Kidney epithelial cell (primary cell): Measurements from ENCODE around the gene HOXA6. TPM values are rescaled to one million over a fixed set of nuclear protein-coding genes. Genes with fewer than 3 reads are reported as not detected.
A peak's percentile ranks its signal among the peaks of the same experiment; 100 is the strongest.

Experiments
- DNase-seq: peaks from one replicate; pipeline ENCODE4 v3.0.0-alpha.2; 2010; ENCODE audit warnings: low read depth
- H3K27me3 ChIP-seq: 2 replicates; pipeline ENCODE4 v1.6.0; 2011; ENCODE audit warnings: low read length; ENCODE audit not compliant: control insufficient read depth, insufficient read depth
- H3K36me3 ChIP-seq: 2 replicates; pipeline ENCODE4 v1.5.1; 2011; ENCODE audit warnings: low read length; ENCODE audit not compliant: control insufficient read depth, insufficient read depth
- H3K4me3 ChIP-seq: 2 replicates; pipeline ENCODE4 v1.5.1; 2011; ENCODE audit warnings: low read depth, mild to moderate bottlenecking, control low read depth, low read length
- total RNA-seq: library from RNA; depleted of rRNA; stranded (reverse); fragments of >200 nt; gene quantifications from 2 replicates; pipeline ENCODE4 v1.2.3, GENCODE V29; 2015
- TF ChIP-seq, protein P1 (sequence below): IDR thresholded peaks from 2 replicates; pipeline ENCODE4 v1.5.1; 2011; ENCODE audit warnings: mild to moderate bottlenecking, moderate library complexity, low read length, control low read depth, inconsistent platforms; ENCODE audit not compliant: insufficient read depth, poor library complexity, severe bottlenecking

Gene HOXA6
- total RNA-seq, 1 donor from 2014 or later: 4.8 TPM

DNA sequence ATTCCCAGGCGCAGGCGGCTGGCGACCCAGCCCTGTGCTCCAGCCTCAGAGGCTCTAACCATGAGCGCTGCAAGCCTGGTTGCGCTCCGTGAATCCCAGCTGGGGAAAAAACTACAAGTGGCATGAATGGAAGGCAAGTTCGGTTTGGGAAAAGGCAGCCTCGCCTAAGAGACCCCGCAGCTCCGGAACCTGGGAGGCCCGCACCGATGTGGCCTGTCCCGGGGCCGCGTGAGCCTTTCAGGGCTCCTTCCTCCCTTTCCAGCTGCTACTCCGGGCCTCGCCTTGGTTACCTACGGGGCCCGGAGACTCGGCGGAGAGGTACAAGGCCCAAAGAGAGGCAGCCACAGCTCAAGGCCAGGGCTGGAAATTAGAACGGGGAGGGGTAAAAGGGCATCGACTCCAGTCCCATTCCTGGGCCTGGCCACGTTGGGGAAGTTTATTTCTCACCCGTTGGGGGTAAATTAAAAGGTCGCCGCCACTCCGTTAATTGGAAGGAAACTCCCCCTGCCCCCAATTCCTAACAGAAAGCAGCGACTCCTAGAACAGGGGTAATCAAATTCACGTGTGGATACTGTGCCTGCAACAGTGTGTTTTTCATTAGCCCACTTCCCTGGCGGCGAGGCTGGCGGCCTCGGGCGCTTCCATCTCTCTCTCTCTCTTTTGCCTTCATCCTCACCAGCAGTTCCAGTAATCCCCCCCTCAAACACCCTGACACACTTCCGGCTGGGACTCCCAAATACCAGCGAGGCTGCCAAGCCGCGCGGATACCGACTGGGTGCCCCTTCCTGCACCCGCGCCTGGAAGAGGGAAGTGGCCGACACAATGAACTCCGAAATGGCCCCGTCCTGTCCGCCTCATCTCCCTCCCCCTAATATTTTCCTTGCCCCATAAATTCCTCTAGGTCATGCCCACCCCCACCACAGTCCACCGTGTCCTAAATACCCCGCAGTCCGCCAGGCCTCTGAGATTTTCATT, 19.2 kb upstream of the HOXA6 start:
- TF ChIP-seq, protein P1, sequence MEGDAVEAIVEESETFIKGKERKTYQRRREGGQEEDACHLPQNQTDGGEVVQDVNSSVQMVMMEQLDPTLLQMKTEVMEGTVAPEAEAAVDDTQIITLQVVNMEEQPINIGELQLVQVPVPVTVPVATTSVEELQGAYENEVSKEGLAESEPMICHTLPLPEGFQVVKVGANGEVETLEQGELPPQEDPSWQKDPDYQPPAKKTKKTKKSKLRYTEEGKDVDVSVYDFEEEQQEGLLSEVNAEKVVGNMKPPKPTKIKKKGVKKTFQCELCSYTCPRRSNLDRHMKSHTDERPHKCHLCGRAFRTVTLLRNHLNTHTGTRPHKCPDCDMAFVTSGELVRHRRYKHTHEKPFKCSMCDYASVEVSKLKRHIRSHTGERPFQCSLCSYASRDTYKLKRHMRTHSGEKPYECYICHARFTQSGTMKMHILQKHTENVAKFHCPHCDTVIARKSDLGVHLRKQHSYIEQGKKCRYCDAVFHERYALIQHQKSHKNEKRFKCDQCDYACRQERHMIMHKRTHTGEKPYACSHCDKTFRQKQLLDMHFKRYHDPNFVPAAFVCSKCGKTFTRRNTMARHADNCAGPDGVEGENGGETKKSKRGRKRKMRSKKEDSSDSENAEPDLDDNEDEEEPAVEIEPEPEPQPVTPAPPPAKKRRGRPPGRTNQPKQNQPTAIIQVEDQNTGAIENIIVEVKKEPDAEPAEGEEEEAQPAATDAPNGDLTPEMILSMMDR: no peak
- Histone ChIP-seq H3K27me3 (no peaks in the 10 kb centered on the region), H3K4me3 (peak overlapping the region; percentile 72), H3K36me3 (peaks cover 6% of the 10 kb centered on the region)
- DNase-seq: no peak

DNA sequence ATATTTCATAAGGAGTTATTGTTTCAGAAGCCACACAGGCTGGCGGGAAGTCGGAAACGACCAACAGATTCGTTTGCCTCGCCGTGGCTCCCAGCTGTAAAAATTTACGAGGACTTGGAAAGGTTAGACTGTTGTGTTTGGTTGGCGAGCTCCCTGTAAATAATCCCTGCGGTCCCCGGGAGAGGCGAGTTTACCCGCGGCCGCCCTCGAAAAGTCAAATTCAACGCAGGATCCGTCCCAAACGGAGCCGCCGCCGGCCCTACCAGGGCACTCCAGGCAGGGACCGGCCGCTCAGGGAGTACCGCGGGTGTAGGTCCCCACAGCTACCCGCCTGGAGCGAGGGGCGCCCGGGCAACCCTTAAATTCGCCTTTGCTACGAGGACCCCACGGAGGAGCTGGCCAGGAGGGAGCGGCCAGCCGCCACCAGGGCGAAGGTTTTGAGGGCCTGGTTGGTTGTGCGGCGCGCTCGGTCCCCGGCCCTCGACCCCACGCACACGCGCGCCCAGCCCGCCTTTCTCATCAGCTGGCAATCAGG, 18.5 kb upstream of the HOXA6 start:
- Histone ChIP-seq H3K4me3 (peak overlapping the region; percentile 72), H3K27me3 (no peaks in the 10 kb centered on the region), H3K36me3 (peaks cover 6% of the 10 kb centered on the region)
- TF ChIP-seq, protein P1: no peak
- no peak for DNase-seq

DNA sequence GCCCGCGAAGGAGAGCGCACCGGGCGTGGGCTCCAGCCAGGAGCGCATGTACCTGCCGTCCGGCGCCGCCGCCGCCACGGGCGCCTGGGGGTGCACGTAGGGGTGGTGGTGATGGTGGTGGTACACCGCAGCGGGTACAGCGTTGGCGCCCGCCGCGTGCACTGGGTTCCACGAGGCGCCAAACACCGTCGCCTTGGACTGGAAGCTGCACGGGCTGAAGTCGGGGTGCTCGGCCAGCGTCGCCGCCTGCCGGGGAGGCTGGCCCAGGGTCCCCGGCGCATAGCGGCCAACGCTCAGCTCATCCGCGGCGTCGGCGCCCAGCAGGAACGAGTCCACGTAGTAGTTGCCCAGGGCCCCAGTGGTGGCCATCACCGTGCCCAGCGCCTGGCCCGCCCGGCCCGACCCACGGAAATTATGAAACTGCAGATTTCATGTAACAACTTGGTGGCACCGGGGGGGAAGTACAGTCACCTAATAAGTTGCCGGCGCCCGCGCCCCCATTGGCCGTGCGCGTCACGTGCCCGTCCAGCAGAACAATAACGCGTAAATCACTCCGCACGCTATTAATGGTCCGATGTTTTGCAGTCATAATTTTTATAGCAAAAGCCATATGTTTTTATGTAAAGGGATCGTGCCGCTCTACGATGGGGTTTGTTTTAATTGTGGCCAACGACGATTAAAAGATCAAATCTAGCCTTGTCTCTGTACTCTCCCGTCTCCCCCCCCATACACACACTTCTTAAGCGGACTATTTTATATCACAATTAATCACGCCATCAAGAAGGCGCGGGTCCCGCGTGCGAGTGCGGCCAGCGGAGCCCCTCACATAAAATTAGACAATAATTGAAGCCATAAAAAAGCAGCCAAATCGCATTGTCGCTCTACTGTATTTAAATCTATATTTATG, 17.8 kb upstream of the HOXA6 start, which contains the start of gene HOXA9:
TSS of gene HOXA9 (minus strand) at position 449 of the 907 bp plus-strand sequence. CDS start at position 369, 80 bp downstream.
- H3K36me3 ChIP-seq: peaks cover 6% of the 10 kb centered on the region
- no peaks in the 10 kb centered on the region for H3K27me3 ChIP-seq
- TF ChIP-seq, protein P1: no peak
- H3K4me3 ChIP-seq: peak within 1 kb of the TSS; percentile 72
- DNase-seq: no peak

DNA sequence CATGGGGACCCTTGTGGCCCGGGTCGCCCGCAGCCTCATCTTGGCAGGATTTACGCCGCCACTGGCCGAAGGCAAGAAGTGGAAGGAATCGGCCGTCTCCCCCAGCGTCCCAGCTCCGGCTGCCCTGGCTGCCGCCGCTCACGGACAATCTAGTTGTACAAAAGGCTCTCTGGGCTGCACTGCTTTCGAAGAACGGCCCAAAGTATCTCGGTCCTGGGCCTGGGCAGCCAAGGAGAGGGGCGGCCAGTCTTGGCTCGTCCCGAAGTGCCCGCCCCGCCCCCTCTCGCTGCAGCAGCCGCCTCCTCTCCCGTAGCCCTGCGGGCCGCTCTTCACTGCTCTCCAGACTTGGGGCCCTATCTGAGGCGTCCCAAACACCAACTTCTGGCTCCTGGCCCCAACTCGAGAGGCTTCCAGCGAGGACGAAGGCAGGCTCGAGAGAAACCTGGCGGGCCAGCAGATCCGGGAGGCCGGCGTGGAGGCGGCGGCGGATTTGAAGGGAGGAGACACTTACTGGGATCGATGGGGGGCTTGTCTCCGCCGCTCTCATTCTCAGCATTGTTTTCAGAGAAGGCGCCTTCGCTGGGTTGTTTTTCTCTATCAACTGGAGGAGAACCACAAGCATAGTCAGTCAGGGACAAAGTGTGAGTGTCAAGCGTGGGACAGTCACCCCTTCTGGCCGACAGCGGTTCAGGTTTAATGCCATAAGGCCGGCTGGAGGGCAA, 17.0 kb upstream of the HOXA6 start:
- TF ChIP-seq, protein P1: peak; percentile 9
- no peak for DNase-seq
- Histone ChIP-seq H3K36me3 (peaks cover 6% of the 10 kb centered on the region), H3K27me3 (no peaks in the 10 kb centered on the region), H3K4me3 (peak overlapping the region; percentile 72)

DNA sequence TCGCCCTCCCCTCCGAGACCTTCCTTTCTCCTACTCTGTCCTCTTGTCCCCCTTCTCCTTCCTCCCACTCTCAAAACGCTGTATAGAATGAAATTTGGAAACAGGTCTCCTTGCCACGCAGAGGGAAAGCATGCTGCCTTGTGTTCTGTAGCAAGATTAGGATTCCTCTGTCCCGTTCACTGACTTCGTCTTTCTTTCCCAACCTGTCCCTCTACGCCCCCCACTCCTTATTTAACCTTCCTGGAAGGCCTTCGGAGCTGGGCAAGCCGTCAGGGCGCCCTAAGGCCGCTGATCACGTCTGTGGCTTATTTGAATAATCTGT, 16.4 kb upstream of the HOXA6 start:
- TF ChIP-seq, protein P1: no peak
- H3K4me3 ChIP-seq: peak overlapping the region; percentile 72
- DNase-seq: no peak
- no peaks in the 10 kb centered on the region for H3K27me3 ChIP-seq
- peaks cover 6% of the 10 kb centered on the region for H3K36me3 ChIP-seq
